ENCODE data around the gene LRRC45.

The LRRC45 gene

DNA sequence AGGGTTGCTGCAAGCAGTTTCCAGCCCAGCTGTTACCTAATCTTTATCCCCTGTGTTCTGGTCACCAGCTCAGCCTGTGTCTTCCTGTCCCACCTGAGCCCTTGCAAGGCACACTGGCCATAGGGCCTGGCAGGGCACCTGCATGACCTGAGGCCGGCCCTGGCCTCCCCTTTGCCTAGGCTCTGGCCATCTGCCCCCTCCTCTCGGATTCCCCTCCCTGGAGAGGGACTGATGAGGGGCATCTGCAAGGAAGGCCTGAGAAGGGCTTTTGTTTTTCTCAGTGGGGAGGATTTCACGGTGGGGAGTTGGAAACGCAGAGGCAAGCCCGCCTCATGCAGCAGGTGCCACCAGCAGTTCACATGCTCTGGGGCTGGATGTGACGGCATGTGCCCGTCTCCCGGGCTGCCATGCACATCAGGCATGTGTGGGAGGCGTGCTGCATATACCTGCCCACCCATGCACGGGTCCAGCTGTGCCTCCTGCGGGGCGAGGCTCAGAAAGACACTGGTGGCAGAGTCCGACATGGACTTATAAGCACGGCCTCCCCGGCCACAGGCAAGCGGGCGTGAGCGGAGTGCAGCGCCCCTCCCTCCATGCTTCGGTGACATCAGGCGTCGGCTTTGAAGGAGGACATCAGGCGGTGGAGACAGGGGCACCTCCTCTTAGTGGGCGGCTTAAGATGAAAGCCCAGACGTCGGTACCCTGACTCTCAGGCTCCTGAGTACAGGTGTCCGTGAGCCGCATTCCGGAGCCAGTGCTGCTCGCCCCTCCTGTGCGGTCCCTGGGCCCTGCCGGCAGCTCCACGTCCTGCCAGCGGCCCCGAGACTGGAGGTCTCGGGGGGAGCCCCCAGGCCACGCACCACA lies 29.1 kb upstream of the LRRC45 start:
- DNase-seq (ENCODE audit: low read depth, low spot score), result no peak

DNA sequence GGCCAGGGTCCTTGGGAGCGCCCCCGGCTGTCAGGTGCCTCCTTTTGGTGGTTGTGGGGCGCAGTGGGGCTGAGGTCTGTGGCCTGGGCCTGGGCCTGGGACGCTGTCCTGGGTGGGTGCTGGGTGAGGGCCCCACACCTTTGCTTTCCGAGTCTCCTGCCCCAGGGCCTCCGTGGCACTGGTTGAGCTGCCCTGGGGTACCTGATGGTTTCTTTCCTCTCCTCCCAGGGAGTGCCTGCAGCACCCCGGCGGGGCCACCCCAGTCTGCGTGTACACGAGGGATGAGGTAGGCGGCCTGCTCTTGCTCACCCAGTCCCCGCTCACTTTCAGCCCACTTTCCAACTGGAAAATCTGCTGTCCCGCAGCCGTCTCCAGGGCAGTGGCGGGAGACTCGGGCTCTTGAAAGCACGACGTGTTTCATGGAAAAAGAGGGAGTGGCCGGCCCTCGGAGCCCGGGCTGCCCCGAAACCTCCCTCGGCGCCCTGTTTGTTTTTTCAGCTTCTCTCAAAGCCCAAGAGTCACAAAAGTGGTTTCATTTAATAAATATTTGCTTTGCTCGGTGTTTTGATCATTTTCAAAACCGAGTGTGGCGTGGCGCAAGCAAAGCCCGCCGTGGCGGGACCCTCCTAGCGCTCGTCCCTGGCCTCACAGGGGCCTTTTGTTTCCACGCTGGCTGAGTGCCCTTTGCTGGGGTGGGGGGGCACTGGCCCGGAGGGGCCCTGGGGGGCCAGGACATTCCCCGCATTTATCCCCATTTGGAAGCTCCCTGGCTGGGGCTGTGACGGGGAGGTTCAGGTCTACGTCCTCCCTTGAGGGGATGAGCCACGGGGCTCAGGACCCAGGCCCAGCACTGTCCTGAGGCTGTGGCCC lies 28.3 kb upstream of the LRRC45 start:
- DNase-seq (ENCODE audit: low read depth, low spot score), result peak; percentile 53

DNA sequence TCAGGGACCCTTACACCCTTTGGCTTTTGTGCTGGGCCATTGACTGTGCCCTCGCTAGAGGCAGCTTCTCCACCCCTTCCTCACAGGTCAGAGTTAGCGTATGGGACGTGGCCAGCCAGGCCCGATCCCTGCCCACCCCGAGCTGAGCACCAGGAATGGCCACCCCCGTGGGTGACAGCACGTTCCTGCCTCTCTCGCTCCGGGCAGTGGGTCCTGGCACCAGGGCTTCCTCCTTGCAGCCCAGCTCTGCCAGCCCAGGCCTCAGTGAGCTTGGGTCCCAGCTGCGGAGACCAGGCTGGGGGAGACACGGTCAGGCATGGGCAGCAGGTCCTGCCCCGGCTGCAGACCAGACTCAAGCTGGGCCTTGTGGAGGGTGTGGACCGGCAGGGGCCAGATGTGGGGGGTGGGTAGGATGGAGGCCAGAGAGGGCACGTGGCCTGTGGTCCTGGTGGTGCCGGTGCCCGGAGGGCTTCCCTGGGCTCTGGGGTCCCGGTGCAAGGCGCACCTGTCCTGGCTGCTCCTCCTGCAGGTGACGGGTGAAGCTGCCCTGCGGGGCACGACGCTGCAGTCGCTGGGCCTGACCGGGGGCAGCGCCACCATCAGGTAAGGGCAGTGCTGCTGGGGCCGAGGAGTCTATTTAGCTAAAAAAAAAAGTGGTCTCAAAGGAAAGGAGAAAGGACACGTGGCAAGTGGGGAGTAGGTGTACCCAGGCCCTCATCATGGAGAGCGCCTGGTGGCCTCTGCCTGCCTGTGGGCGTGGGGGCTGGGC lies 27.5 kb upstream of the LRRC45 start:
- DNase-seq (ENCODE audit: low read depth, low spot score), result no peak

DNA sequence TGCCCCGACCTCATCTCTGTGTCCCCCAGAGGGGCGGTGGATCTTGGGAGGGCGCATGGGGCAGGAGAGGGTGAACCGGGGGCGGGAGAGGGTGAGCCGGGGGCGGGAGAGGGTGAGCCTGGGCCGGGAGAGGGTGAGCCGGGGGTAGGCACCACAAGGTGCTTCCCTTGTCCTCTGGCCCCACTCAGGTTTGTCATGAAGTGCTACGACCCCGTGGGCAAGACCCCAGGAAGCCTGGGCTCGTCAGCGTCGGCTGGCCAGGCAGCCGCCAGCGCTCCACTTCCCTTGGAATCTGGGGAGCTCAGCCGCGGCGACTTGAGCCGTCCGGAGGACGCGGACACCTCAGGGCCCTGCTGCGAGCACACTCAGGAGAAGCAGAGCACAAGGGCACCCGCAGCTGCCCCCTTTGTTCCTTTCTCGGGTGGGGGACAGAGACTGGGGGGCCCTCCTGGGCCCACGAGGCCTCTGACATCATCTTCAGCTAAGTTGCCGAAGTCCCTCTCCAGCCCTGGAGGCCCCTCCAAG lies 26.8 kb upstream of the LRRC45 start:
- DNase-seq (ENCODE audit: low read depth, low spot score), result no peak

DNA sequence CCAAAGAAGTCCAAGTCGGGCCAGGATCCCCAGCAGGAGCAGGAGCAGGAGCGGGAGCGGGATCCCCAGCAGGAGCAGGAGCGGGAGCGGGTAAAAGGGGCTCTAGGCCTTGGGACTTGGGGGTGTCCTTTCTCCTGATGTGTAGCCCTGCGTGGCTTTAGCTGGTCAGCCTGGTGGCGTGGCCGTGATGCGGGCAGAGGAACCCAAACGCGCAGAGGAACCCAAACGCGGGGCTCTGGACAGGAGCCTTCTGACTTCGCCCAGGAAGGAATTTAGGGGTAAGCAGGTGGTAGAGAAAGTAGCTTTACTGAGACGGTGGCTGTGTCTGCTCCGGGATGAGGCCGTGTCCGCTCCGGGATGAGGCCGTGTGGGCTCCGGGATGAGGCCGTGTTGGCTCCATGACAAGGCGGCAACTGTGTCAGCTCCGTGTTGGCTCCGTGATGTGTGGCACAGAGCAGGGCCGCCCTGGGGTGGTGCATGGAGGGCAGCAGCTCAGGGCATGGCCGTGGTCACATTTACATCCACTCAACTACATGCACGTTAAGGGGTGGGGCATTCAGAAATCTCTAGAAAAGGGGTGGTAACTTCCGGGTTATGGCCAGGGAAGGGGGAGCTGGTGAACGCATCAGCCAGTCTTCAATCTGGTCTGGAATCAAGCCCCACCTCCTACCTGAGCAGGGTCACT lies 26.2 kb upstream of the LRRC45 start:
- no peak for DNase-seq (ENCODE audit: low read depth, low spot score)

DNA sequence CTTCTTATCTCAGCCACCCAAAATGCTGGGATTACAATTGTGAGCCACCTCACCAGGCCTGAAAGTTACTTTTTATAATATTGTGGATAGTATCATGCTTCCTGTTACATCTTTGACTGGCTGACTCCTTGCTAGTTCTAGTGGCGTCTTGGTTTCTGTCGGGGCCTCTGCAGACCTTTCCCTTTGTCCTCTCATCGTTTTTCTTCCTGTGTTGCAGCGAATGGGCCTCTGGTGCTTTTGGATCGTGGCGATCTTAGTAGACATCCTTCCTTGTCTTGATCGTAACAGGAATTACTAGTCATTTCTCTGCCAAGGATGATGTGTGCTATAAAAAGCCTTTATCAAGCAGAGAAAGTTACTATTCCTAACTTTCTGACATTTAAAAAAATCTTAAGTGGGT lies 24.9 kb upstream of the LRRC45 start:
- DNase-seq (ENCODE audit: low read depth, low spot score), result no peak

DNA sequence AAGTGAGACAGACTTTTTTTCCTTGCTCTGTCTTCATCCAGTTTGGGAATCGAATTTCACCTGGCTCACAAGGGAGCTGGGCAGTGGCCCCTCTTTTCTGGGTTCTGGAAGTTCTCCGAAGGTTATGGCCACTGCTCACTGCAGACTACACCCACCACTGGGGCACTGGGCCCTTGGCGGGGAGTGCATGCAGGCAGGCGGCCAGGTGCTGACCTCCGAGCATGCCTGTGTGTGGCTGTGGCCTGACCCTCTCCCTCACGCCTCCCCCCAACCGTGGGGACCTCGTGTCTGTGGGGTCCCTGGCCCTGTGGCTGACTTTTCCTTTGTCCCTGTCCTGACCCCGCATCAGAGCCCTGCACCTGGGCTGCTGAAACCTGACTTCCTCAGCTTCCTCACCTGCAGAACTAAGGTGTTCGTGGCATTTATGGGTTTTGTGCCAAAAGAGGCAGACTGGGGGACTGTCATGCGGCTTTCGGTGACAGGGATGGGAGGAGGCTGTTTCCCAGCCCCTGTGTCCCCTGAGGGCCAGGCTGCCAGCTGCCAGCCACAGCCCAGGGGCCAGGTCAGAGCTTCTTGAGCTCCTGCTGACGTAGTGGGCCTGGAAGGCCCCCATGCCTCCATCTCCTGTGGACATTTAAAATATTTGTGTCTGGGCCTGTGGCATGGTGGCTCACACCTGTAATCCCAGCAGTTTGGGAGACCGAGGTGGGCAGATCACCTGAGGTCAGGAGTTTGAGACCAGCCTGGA lies 24.2 kb upstream of the LRRC45 start:
- DNase-seq (ENCODE audit: low read depth, low spot score), result no peak

DNA sequence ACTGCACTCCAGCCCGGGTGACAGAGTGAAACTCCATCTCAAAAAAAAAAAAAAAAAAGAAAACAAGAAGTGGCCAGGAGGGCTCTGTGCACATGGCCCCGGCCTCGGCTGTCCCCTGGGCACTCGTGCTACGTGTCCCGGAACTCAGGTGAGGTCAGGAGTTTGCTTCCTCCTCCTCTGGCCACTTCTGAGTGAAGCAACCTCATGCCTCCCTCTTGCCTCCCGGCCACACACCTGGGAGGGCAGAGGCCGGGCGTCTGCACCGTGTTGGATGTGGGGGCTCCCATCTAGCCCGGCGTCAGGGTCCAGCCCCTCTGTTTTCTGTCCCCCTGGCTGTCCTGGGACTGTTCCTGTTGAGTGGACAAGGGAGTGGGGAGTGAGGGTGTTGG lies 23.5 kb upstream of the LRRC45 start:
- no peak for DNase-seq (ENCODE audit: low read depth, low spot score)

DNA sequence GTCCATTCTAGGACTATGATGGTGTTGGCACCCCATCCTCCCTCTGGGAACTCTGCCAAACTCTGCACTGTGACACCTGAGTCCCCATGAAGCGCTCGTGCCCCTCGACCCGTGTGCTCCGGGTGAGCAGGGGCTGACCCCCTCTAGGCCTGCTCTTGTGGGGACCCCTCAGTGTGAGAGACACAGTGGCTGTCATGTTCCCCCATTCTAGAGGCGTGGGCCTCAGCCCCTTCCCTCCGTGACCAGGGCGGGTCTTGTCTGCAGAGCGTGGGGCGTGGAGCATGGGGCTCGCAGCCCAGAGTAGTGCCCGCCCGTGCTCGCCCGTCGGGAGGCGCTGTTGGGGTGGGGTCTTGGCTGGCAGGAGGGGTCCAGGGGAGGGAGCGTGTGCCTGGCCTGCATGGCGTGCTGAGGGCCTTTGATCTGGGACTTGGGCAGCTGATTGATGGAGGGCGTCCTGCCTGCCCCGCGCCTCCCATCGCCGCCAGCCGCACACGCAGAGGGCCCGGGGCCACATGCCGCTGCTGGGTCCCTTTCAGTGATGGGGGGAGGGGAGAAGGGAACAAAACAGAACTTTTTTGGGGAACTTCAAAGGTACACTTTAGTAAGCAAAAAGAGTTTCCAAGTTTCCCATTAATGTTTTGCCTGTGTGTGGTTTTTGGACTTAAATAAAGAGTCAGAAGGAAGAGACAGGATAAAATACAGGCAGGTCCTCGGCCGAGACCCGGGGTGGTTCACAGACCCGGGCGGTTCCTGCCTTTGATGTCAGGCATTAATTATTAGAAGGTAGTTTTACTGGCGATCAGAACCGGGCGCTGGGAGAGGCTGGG lies 22.9 kb upstream of the LRRC45 start:
- no peak for DNase-seq (ENCODE audit: low read depth, low spot score)

DNA sequence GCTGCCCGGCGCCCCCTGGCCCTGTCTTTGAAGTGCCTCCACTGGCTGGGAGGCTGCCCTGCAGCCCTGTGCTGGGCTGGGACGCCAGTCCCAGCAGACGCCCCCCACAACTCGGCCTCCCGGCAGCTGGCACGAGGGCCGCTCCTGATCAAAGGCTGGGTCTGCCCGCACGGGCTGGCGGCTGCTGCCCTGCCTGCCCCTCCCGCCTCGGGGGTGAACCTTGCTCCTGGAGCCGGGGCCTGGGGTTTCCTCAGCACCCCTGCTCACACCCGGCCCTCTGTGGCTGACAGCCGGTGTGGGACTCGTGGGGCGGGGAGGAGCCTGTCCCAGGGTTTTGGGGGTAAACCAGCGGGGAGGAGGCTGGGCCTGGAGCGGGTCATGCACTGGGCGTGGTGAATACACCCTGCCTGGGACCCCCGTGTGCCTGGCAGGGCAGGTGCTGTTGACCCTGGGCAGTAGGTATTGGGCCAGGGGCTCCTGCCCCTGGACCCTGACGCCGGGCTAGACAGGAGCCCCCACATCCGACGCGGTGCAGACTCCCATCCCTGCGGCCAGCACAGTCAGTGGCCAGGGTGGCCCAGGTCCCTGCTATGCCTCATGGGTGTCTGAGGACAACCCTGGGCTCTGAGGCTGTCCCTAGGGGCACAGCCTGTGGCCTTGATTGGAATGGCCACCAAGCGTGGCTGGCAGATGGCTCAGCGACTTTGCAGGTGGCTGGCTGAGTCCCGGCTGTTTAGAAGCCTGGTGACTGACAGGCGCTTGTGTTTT lies 22.1 kb upstream of the LRRC45 start:
- DNase-seq (ENCODE audit: low read depth, low spot score), result no peak

DNA sequence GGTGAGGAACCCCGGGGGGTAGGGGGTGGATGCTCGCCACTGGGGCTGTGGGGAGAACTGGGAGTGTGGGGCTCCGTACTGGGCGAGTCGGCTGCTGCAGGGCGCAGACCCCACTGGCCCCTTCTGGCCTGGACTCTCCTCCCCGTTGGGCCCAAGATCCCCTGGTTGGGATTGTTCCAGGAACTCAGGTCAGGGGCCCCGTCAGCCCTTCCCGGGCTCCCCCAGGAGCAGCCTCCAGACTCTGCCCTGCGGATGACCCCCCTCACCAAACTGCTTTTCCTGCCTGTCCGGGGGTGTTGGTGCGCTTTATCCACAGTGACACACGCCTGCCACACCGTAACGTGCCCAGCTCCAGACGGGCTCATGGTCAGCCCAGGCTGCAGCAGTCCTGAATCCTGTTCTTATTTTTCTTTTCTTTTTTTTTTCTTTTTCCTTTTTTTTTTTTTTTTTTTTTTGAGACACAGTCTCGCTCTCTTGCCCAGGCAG lies 21.5 kb upstream of the LRRC45 start:
- DNase-seq (ENCODE audit: low read depth, low spot score), result no peak

DNA sequence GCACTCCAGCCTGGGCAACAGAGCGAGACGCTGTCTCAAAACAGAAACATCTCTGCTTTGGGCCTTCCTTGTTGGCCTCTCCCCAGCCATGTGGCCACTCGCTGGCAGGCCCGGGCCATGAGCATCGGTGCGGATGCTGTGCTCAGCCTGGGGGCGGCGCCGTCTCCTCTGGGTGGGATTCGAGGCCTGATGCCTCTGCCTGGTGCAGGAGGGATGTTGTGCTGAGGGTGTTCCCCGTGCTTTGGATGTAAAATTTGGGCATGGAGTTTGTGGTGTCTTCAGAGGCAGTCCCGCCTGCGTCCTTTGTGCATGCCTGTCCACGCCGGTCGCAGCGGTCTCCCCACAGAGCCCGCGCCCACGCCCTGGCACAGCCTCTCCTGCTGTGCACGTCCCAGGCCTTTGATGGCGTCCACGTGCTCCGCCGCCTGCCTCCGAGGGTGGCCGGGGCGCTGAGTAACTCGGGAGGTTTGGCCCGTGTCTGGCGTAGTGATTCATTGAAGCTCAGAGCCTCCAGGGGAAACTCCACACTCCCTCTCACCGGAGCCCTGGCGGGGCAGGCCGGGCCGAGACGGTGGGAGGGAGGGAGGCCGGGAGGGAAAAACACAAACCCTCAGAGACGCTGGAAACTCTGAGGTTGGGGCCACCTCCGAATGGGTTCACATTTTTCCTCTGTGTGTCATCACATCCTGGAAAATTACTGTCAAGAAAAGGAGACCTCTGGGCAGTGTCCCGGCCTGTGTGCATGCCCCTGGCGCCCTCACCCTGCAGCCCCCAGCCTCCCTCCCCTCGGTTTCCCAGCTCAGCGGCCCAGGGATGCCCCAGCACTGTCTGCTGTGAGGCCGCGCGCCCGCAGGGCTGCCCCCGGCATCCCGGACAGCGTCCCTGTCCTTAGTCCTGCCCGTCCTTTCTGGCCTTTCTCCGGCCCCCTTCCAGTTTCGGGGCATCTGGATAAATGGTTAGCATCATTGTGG lies 19.4 kb upstream of the LRRC45 start:
- peak; percentile 98 for DNase-seq (ENCODE audit: low read depth, low spot score)

DNA sequence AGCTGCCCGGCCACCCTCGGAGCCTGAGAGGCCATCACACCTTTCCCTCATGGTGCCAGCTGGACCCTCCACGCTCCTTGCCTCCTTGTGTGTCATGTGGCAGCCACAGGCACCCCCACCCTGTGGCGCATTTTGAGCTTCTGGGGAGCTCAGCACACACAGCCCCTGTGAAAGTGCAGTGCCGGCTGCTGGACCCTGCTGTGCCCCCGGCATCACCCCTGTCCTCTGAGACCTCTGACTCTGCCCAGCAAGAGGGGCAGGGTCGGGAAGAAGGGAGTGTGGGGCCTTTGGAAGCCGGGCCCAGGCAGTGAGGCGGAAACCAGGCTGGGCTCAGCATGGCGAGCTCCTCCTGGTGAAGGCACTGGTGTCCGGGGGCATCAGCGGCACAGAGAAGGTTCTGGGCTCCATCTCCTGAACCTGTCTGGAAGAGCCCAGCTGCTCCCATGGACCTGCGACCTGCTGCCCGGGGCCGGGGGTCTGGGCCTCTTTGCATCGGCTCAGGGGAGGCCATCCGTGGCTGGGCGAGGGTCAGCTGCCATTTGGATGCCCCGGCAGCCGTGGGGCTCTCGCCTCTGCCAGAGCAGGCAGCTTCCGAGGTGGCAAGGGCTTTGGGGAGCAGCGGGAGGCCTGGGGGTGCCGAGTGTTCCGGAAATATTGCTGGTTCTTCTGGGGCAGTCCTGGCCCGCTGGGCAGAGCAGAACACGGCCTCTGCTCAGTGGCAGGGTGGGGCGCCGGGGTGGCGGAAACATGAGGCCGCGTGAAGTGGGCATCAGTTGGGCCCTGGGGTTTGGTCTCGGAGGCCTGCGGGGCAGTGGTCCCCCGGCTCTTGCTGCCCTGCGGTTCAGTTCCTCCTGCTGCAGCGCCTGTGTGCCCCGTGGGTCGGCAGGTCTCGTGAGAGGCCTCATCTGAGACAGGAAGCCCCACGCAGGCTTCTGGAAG lies 18.3 kb upstream of the LRRC45 start:
- no peak for DNase-seq (ENCODE audit: low read depth, low spot score)

DNA sequence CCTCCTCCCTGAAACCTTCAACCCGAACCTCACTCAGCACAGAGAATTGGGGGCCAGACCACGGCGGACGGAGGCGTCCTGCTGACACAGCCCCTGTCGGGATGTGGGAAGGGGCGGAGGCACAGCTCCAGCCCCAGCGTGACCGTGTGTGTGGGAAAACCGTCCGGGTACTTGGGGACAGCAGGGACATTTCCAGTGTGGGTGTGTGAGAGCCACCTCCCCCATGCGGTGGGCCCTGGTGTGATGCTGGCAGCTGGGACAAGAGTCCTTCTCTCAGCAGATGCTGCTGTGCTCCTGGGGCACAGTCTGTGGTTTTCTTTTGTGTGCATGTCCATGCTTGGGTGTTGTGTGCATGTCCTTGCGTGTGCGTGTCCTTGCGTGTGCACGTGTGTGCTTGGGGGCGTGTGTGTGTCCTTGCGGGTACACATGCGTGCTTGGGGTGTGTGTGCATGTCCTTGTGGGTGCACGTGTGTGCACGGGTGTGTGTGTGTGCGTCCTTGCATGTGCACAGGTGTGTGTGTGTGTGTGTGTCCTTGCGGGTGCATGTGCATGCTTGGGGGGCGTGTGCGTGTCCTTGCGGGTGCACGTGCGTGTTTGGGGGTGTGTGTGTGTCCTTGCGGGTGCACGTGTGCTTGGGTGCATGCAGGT lies 17.3 kb upstream of the LRRC45 start:
- DNase-seq (ENCODE audit: low read depth, low spot score), result no peak

DNA sequence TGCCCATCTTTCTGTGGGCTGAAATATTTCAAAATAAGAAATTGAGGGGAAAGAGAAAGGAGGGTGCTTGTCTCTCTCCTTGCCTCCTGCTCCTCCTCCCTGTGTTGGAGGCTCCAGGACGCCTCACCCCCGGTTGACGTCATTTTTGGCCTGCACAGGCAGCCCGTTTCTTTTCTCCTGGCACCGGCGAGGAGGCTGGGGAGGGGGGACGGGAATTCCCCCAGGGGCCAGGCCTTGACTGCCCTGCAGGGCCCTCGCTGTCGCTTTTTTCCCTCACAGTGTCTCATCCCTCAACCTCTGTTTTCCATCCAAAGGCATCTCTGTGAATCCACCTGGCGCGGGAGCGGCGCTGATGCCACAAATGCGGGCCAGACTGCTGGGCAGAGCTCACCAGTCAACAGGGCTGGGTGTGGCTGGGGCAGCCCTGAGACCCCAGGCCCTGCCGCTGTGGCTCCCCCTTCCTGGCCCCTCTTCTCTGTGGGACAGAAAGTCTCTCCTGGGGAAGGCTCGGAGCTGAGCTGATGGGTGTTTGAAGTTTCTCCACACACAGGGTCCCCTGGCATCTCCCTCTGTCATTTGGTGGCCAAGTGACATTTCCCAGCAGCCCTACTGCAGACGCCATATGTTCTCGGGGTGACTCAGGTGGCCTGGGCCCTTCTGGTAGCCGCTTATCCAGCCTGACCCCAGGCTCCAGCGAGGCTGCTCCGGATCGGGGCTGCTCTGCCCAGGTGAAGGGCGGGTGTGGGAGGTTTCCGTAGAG lies 16.5 kb upstream of the LRRC45 start:
- peak; percentile 87 for DNase-seq (ENCODE audit: low read depth, low spot score)
